GM18505 (cell line): ENCODE measurements around the gene EIF2A.
"Not testable (repeated sequence)": the region's sequence is repeated elsewhere in the genome, so short reads cannot be mapped to it uniquely, and the experiment has no call there.

Experiments
- ATAC-seq: cut with Tn5 transposase; IDR thresholded peaks from one replicate; pipeline ENCODE4 v1.9.1; 2021; ENCODE audit not compliant: unreplicated experiment
- POLR2A ChIP-seq: IDR thresholded peaks from 4 replicates; pipeline ENCODE4 v1.6.1; 2011; ENCODE audit warnings: borderline replicate concordance; ENCODE audit not compliant: insufficient read depth, insufficient read length; ENCODE audit errors: extremely low read depth

Gene EIF2A

DNA sequence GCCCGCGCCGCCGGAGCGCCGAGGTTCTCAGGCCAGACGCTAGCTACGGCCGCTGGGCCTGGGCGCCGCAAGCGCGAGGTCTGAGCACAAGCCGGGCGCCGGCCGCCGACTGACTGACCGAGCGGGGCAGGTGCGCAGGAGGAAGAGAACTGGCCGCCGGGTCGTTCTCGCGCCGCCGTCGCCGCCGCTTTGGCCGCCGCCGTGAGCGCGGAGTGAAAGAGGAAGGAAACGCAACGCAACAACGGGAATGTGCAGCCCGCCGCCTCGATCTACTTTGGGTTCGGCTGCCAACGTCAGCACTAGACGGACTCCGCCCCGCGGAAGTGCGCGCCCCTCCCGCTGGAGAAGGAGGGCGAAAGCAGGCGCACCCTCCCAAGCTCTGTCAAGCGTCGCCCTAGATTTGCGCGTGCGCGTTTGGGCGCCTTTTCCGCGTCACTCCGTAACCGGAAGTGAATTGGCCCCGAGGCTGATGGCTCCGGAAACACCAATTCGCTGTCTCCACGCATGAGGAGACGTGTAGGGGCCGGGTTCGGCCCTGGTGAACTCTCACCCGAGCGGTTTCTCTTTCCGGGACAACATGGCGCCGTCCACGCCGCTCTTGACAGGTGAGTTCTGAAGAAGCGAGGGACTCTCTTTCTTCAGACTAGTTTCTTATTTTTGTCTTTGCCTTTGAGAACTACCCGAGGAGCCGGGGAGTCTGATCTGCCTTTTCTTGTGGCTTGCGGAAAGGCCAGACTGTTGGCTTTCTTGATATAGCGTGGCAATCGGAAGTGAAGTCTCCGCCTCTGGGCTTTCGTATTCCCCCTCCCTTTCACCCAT lies at the start of gene EIF2A, which contains the start of gene SERP1:
Gene EIF2A, plus strand, starts transcription at position 562 of the 819 bp plus-strand sequence. Its CDS starts 16 bp downstream, at position 578.
Gene SERP1, minus strand, starts transcription at position 271 of the 819 bp plus-strand sequence. CDS start 361 bp downstream, outside the sequence.
- peak; percentile 90 for ATAC-seq
- TF ChIP-seq POLR2A = peak; percentile 97

GRCh38 chr3:150497956-150498355 lies 48.6 kb upstream of the EIF2A start:
- no peak for TF ChIP-seq POLR2A
- no peak for ATAC-seq

DNA sequence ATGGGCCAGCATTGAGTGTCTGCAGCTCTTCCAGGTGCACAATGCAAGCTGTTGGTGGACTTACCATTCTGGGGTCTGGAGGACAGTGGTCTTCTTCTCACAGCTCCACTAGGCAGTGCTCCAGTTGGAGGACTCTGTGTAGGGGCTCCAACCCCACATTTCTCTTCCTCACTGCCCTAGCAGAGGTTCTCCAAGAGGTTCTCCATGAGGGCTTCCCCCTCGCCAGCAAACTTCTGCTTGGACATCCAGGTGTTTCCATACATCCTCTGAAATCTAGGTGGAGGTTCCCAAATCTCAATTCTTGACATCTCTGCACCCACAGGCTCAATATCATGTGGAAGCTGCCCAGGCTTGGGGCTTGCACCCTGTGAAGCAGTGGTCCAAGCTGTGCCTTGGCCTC lies 45.6 kb upstream of the EIF2A start:
- ATAC-seq = not testable (repeated sequence)

GRCh38 chr3:150503402-150504099 lies 43.0 kb upstream of the EIF2A start:
- no peak for ATAC-seq

DNA sequence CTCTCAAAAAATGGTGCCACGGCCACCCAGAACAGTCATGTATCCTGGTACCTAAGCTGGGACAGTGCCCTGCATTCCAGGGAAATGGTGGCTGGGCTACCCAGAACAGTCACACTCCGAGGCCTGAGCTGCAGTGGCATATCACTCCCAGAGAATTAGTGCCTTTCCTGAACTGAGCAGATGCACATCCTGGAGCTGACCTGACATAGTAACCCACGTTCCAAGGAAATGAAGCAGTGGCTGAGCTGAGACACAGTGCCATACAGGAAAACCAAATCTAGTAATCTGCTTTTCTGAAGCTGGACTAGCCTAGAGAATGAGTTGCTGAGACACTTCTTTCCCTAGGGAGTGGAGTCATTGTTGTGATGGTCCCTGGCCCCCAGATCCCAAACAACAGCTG lies 42.1 kb upstream of the EIF2A start:
- TF ChIP-seq POLR2A = no peak
- no peak for ATAC-seq

More at GRCh38 chr3:150503402-150504099, 43.0 kb upstream of the EIF2A start:
- TF ChIP-seq POLR2A = no peak

DNA sequence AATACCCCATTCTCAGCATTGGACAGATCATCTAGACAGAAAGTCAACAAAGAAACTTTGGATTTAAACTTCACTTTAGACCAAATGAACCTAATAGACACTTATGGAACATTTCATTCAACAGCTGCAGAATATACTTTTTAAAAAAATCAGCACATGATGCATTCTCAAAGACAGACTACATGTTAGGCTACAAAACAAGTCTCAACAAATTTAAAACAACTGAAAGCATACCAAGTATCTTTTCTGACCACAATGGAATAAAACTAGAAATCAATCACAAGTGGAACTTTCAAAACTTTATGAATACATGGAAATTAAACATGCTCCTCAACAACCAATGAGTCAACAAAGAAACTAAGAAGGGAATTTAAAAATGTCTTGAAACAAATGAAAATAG lies 38.2 kb upstream of the EIF2A start:
- TF ChIP-seq POLR2A = no peak
- ATAC-seq = no peak

- no peak for TF ChIP-seq POLR2A
- no peak for ATAC-seq
These were observed 36.8 kb upstream of the EIF2A start for GRCh38 chr3:150509780-150510179.

GRCh38 chr3:150511122-150511821 lies 35.3 kb upstream of the EIF2A start:
- no peak for ATAC-seq
- TF ChIP-seq POLR2A = no peak

- no peak for TF ChIP-seq POLR2A
- ATAC-seq = no peak
These were observed 31.4 kb upstream of the EIF2A start for GRCh38 chr3:150515210-150515609.

GRCh38 chr3:150519026-150519425 lies 27.6 kb upstream of the EIF2A start:
- no peak for ATAC-seq
- TF ChIP-seq POLR2A = no peak

GRCh38 chr3:150520408-150520807 lies 26.2 kb upstream of the EIF2A start:
- ATAC-seq = no peak
- TF ChIP-seq POLR2A = no peak

- TF ChIP-seq POLR2A = no peak
- no peak for ATAC-seq
These were observed 25.1 kb upstream of the EIF2A start for GRCh38 chr3:150521463-150521862.

GRCh38 chr3:150523538-150523937 lies 23.0 kb upstream of the EIF2A start:
- ATAC-seq = no peak
- TF ChIP-seq POLR2A = no peak
